Gastroesophageal sphincter (tissue), 4 donors: ENCODE data around the gene LONP1. TPM values are rescaled to one million over a fixed set of nuclear protein-coding genes. Genes with fewer than 3 reads are reported as not detected.

Experiments
- ATAC-seq: fragments of 150-250 bp; one replicate; pipeline ENCODE4 v1.9.1; 2016; ENCODE audit warnings: mild to moderate bottlenecking, moderate library complexity
- H3K27ac ChIP-seq, 4 donors: fragments of 200-600 bp; sonication (generic) in 3 of 4; 1 replicate in 3 of 4; 2 replicates in 1 of 4; pipeline ENCODE4 v1.5.1; 2016 to 2019
- H3K27me3 ChIP-seq: fragments of 200-600 bp; sonication (generic); one replicate; pipeline ENCODE4 v1.5.1; 2019
- H3K36me3 ChIP-seq, 2 donors: fragments of 200-600 bp; sonication (generic); one replicate each; pipeline ENCODE4 v1.5.1; 2019; ENCODE audit warnings: control low read depth in 1 of 2
- H3K4me1 ChIP-seq, 3 donors: fragments of 200-600 bp; sonication (generic); 1 replicate in 2 of 3; 2 replicates in 1 of 3; pipeline ENCODE4 v1.5.1; 2016 to 2019; ENCODE audit warnings: control low read depth in 2 of 3
- H3K4me3 ChIP-seq, 2 donors: fragments of 200-600 bp; sonication (generic); one replicate each; pipeline ENCODE4 v1.5.1; 2019; ENCODE audit warnings: mild to moderate bottlenecking in 1 of 2, moderate library complexity in 1 of 2
- H3K9me3 ChIP-seq, 3 donors: fragments of 200-600 bp; sonication (generic); one replicate each; pipeline ENCODE4 v1.5.1; 2017 to 2019; ENCODE audit warnings: control low read depth in 2 of 3
- EP300 ChIP-seq: sonication (generic); formaldehyde crosslinking; IDR thresholded peaks from one replicate; pipeline ENCODE4 v1.6.1; 2017; ENCODE audit warnings: antibody characterized with exemption, mild to moderate bottlenecking
- POLR2A ChIP-seq, 2 donors: fragments of 450-650 bp; IDR thresholded peaks; one replicate each; pipeline ENCODE4 v1.6.1; 2017; ENCODE audit warnings: antibody characterized with exemption in 2 of 2, mild to moderate bottlenecking in 2 of 2, moderate library complexity in 1 of 2
- POLR2AphosphoS5 ChIP-seq: sonication (generic); formaldehyde crosslinking; IDR thresholded peaks from one replicate; pipeline ENCODE4 v1.6.1; 2017; ENCODE audit warnings: antibody characterized with exemption
- WGBS, 2 donors: methylation state at CpG; one replicate each; pipeline ENCODE4 v1.1.5; 2018; ENCODE audit warnings: low coverage in 1 of 2; 5-methylcytosine and 5-hydroxymethylcytosine counted together
- total RNA-seq, 4 donors: library from RNA; depleted of rRNA; stranded (reverse); fragments of >200 nt; gene quantifications; one replicate each; pipeline ENCODE4 v1.1.0, GENCODE V29; 2016
- TF ChIP-seq, protein P1 (sequence below), 4 experiments: fragments of 200-600 bp in 2 of 4; fragments of 450-650 bp in 2 of 4; sonication (generic) in 1 of 4; IDR thresholded peaks; one replicate each; pipeline ENCODE4 v1.5.1; 2017 to 2019; ENCODE audit warnings: antibody characterized with exemption in 4 of 4, mild to moderate bottlenecking in 2 of 4, moderate library complexity in 2 of 4

The LONP1 gene, protein sequence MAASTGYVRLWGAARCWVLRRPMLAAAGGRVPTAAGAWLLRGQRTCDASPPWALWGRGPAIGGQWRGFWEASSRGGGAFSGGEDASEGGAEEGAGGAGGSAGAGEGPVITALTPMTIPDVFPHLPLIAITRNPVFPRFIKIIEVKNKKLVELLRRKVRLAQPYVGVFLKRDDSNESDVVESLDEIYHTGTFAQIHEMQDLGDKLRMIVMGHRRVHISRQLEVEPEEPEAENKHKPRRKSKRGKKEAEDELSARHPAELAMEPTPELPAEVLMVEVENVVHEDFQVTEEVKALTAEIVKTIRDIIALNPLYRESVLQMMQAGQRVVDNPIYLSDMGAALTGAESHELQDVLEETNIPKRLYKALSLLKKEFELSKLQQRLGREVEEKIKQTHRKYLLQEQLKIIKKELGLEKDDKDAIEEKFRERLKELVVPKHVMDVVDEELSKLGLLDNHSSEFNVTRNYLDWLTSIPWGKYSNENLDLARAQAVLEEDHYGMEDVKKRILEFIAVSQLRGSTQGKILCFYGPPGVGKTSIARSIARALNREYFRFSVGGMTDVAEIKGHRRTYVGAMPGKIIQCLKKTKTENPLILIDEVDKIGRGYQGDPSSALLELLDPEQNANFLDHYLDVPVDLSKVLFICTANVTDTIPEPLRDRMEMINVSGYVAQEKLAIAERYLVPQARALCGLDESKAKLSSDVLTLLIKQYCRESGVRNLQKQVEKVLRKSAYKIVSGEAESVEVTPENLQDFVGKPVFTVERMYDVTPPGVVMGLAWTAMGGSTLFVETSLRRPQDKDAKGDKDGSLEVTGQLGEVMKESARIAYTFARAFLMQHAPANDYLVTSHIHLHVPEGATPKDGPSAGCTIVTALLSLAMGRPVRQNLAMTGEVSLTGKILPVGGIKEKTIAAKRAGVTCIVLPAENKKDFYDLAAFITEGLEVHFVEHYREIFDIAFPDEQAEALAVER
- total RNA-seq: 10 to 100 TPM; 44.5 to 73.2 (median 64.1) TPM

DNA sequence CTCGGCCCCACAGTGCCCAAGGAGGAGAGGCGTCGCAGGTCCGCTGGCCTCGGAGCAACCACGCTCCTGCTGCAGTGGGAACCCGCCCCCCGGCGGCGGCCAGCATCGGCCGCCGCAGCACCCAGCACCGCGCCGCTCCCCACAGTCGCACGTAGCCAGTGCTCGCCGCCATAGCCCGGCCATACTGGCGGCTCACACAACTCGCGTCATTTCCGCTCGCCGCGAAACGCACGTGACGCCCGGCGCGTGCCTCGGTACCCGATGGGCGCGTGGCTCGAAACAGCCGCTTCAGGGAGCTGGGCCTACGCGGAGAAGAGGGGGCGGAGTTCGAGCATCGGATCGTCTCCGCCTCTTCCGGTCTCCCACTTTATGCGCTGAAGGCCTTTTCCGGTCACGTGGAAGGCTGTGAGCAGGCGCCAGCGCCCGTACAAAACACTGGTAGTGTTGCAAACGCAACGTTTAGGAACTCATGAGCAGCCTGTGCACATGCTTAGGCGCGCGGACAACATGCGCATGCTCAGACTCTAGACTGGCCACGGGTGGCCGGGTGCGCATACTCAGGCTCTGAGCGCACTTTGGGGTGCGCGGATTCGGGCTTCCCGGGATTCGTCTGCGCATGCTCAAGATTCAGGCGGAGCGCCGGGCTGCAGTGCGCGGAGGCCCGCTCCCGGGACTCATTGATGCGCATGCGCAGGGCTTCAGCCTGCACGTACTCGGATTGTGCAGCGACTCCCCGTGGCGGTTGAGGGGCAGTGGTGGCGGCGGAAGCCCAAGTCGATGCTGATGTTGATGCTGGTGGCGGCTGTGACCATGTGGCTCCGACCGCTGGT is at the start of gene LONP1, which contains the start of gene CATSPERD:
Gene LONP1 (minus strand): TSS at position 186 of the 830 bp plus-strand sequence. CDS start 14 bp downstream, at position 172.
Gene CATSPERD (plus strand): TSS at position 677 of the 830 bp plus-strand sequence. CDS start 101 bp downstream, at position 778.
- peaks cover 0 to 8% of the 10 kb centered on the region in 2 donors for H3K36me3 ChIP-seq
- peaks cover 0 to 42% (median 15%) of the 10 kb centered on the region in 3 donors for H3K4me1 ChIP-seq
- no peak for TF ChIP-seq EP300
- TF ChIP-seq, protein P1, sequence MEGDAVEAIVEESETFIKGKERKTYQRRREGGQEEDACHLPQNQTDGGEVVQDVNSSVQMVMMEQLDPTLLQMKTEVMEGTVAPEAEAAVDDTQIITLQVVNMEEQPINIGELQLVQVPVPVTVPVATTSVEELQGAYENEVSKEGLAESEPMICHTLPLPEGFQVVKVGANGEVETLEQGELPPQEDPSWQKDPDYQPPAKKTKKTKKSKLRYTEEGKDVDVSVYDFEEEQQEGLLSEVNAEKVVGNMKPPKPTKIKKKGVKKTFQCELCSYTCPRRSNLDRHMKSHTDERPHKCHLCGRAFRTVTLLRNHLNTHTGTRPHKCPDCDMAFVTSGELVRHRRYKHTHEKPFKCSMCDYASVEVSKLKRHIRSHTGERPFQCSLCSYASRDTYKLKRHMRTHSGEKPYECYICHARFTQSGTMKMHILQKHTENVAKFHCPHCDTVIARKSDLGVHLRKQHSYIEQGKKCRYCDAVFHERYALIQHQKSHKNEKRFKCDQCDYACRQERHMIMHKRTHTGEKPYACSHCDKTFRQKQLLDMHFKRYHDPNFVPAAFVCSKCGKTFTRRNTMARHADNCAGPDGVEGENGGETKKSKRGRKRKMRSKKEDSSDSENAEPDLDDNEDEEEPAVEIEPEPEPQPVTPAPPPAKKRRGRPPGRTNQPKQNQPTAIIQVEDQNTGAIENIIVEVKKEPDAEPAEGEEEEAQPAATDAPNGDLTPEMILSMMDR (IDR thresholded peaks at IDR 0.05): peak in 3 of 4 experiments; percentile 97 to 99 (median 98)
- TF ChIP-seq POLR2A (IDR thresholded peaks at IDR 0.05): peak; percentile 84 to 87
- peak; percentile 96 for TF ChIP-seq POLR2AphosphoS5
- 0% methylated on average over 1 to 10 of the region's 90 CpGs for WGBS, 2 donors
- H3K4me3 ChIP-seq: peak within 1 kb of the TSS; percentile 90 to 99
- no peaks in the 10 kb centered on the region for H3K27me3 ChIP-seq
- no peaks in the 10 kb centered on the region for H3K9me3 ChIP-seq
- ATAC-seq: peak; percentile 98
- peak within 1 kb of the TSS; percentile 94 to 99 (median 96) for H3K27ac ChIP-seq

DNA sequence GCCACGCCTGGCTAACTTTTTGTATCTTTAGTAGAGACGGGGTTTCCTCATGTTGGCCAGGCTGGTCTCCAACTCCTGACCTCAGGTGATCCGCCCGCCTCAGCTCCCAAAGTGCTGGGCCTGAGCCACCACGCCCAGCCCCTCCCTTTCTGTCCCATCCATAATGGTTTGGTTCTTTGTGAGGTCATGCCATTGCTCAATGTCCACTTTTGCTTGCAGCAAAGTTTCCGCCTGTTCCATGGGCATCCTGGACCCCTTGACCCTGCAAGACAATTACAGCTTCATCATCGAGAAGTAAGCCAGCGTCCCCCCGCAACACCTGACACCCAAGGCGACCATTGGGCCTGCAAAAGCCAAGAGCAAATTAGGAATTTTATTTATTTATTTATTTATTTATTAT is 48.0 kb upstream of the LONP1 start:
- TF ChIP-seq, protein P1 (IDR thresholded peaks at IDR 0.05): no peak
- TF ChIP-seq POLR2A (IDR thresholded peaks at IDR 0.05): no peak
- no peak for TF ChIP-seq EP300
- TF ChIP-seq POLR2AphosphoS5: no peak
- Histone ChIP-seq H3K9me3 (no peaks in the 10 kb centered on the region), H3K4me1 (no peaks in the 10 kb centered on the region), H3K4me3 (no peak overlapping the region), H3K27me3 (no peaks in the 10 kb centered on the region), H3K36me3 (no peaks in the 10 kb centered on the region), H3K27ac (no peak overlapping the region)
- 87 to 91% methylated on average over 7 to 10 of the region's 10 CpGs for WGBS, 2 donors
- ATAC-seq: no peak

DNA sequence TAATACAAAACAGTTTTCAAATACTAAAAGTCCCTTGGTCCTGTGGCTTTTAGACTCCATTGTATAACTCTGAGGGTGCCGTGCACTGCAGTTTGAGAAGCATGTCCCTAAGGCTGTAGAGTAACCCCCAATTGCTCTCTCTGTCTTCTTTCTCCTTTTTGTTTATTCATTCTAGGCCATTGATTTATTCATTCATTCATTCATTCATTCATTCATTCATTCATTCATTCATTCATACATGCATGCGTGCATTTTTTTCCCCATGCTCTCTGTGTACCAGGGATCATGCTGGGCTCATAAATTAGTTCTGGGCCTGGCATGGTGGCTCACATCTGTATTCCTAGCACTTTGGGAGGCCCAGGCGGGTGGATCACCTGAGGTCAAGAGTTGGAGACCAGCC is 45.3 kb upstream of the LONP1 start:
- Histone ChIP-seq H3K9me3 (no peaks in the 10 kb centered on the region), H3K36me3 (no peaks in the 10 kb centered on the region), H3K4me1 (no peaks in the 10 kb centered on the region), H3K4me3 (no peak overlapping the region), H3K27ac (no peak overlapping the region), H3K27me3 (peaks cover 4% of the 10 kb centered on the region)
- no peak for ATAC-seq
- WGBS, 2 donors: 89 to 100% methylated on average over 1 to 3 of the region's 3 CpGs
- no peak for TF ChIP-seq POLR2AphosphoS5
- no peak for TF ChIP-seq EP300
- TF ChIP-seq, protein P1 (IDR thresholded peaks at IDR 0.05): no peak
- no peak for TF ChIP-seq POLR2A (IDR thresholded peaks at IDR 0.05)

DNA sequence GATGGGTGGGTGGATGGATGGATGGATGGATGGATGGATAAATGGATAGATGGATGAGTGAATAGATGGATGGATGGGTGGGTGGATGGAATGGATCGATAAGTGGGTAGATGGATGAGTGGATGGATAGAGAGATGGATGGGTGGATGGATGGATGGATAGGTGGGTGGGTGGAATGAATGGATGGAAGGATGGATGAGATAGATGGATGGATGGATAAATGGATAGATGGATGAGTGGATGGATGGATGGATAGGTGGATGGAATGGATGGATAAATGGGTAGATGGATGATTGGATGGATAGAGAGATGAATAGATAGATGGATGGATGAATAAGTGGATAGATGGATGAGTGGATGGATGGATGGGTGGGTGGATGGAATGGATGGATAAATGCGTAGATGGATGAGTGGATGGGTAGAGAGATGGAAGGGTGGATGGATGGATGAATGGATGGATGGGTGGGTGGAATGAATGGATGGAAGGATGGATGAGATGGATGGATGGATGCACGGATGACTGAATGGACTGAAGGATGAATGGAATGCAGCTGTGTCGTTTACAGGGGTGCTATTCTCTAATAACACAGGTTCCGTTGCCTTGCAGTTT is 42.8 kb upstream of the LONP1 start:
- H3K27me3 ChIP-seq: peaks cover 10% of the 10 kb centered on the region
- H3K4me1 ChIP-seq: no peaks in the 10 kb centered on the region
- TF ChIP-seq EP300 (no peak), POLR2AphosphoS5 (no peak), POLR2A (IDR thresholded peaks at IDR 0.05) (no peak)
- TF ChIP-seq, protein P1 (IDR thresholded peaks at IDR 0.05): no peak
- no peaks in the 10 kb centered on the region for H3K9me3 ChIP-seq
- H3K4me3 ChIP-seq: no peak overlapping the region
- no peak overlapping the region for H3K27ac ChIP-seq
- H3K36me3 ChIP-seq: no peaks in the 10 kb centered on the region
- WGBS, 2 donors: 82% methylated on average over 5 of the region's 5 CpGs
- ATAC-seq: no peak
